ENCODE data around the gene ANKRD33B. TPM values are rescaled to one million over a fixed set of nuclear protein-coding genes. Genes with fewer than 3 reads are reported as not detected.

The ANKRD33B gene
- polyA plus RNA-seq, 1 donor (not counting 4 experiments of a cell fraction or from before 2014, with no cell fraction given) = 1.9 TPM

DNA sequence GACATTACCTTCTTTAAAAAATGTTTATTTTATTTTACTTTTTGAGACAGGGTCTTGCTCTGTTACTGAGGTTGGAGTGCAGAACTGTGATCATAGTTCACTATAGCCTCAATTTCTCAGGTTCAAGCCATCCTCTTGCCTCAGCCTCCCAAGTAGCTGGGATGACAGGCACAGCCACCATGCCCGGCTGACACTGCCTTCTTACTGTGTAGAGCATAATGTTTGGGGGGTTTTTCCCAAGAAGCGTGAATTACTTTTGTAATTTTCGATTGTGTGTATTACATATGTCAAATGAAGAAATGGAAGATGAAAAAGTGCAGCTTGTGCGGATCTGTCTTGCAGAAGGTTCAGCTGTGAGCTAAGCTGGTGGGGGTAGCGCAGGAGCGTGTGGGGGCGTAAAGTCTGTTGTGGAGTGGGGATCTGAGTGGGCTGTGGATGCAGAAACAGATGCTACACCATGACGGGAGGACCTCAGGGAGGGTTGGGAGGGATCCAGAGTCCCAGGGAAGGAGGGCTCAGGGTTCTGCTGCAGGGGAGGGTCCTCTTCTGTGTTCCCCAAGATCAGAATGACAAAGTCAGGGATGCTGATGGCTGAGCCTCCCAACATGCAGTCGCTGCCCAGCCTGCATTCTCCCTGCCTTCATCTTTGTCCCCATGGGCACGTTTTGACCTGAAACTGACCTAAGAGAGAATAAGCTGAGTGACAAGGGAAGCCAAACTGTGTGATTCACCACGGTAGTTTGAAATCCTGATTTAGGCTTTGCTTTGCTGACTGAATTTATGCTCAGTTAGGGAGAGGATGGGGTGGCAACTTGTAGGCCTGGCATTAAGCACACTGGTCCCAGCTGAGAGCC, 6.8 kb upstream of the ANKRD33B start:
- no peaks in the 10 kb centered on the region for H4K20me1 ChIP-seq (ENCODE audit: control insufficient read depth, extremely low read depth, insufficient read depth, low read length)
- H3K9me1 ChIP-seq (ENCODE audit: control insufficient read depth, extremely low read depth, insufficient read depth, low read length) = no peaks in the 10 kb centered on the region
- DNase-seq (ENCODE audit: low read depth, low spot score) = no peak
- no peak for TF ChIP-seq EZH2 (IDR thresholded peaks at IDR 0.05; ENCODE audit: low read length)
- TF ChIP-seq, protein P1, sequence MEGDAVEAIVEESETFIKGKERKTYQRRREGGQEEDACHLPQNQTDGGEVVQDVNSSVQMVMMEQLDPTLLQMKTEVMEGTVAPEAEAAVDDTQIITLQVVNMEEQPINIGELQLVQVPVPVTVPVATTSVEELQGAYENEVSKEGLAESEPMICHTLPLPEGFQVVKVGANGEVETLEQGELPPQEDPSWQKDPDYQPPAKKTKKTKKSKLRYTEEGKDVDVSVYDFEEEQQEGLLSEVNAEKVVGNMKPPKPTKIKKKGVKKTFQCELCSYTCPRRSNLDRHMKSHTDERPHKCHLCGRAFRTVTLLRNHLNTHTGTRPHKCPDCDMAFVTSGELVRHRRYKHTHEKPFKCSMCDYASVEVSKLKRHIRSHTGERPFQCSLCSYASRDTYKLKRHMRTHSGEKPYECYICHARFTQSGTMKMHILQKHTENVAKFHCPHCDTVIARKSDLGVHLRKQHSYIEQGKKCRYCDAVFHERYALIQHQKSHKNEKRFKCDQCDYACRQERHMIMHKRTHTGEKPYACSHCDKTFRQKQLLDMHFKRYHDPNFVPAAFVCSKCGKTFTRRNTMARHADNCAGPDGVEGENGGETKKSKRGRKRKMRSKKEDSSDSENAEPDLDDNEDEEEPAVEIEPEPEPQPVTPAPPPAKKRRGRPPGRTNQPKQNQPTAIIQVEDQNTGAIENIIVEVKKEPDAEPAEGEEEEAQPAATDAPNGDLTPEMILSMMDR (optimal IDR thresholded peaks at IDR 0.05 in 1 of 3, IDR thresholded peaks at IDR 0.05 in 1 of 3, conservative IDR thresholded peaks at IDR 0.05 in 1 of 3; ENCODE audit: extremely low read depth in 1 of 3, insufficient read depth in 2 of 3, low read length in 3 of 3) = no peak
- no peak overlapping the region for H3K27ac ChIP-seq (ENCODE audit: control insufficient read depth, insufficient read depth, low read length)
- no peaks in the 10 kb centered on the region for H3K9me3 ChIP-seq (ENCODE audit: control insufficient read depth, low read depth, low read length)
- no peaks in the 10 kb centered on the region for H3K79me2 ChIP-seq (ENCODE audit: control insufficient read depth, insufficient read depth, low read length)
- no peaks in the 10 kb centered on the region for H3K36me3 ChIP-seq (ENCODE audit: control insufficient read depth in 2 of 2, extremely low read depth in 1 of 2, insufficient read depth in 2 of 2, low read length in 2 of 2)
- H2AFZ ChIP-seq (ENCODE audit: control insufficient read depth, low read length) = no peak overlapping the region
- H3K9ac ChIP-seq (ENCODE audit: control insufficient read depth, extremely low read depth, insufficient read depth, low read length) = no peak overlapping the region
- no peaks in the 10 kb centered on the region for H3K27me3 ChIP-seq (ENCODE audit: control insufficient read depth, extremely low read depth, insufficient read depth, low read length)
- no peak for FAIRE-seq
- peaks cover 42% of the 10 kb centered on the region for H3K4me1 ChIP-seq (ENCODE audit: control insufficient read depth, extremely low read depth, insufficient read depth, low read length)
- no peak overlapping the region for H3K4me3 ChIP-seq (ENCODE audit: control insufficient read depth in 2 of 3, extremely low read depth in 1 of 3, insufficient read depth in 2 of 3, low read depth in 1 of 3, low read length in 3 of 3)
- dilution Hi-C loops (cut with MboI; ENCODE audit: extremely low pct_ligation_motif_present, low sequenced_read_pairs) = no loop called here
- H3K4me2 ChIP-seq (ENCODE audit: control insufficient read depth, extremely low read depth, insufficient read depth, low read depth, low read length) = no peak overlapping the region

DNA sequence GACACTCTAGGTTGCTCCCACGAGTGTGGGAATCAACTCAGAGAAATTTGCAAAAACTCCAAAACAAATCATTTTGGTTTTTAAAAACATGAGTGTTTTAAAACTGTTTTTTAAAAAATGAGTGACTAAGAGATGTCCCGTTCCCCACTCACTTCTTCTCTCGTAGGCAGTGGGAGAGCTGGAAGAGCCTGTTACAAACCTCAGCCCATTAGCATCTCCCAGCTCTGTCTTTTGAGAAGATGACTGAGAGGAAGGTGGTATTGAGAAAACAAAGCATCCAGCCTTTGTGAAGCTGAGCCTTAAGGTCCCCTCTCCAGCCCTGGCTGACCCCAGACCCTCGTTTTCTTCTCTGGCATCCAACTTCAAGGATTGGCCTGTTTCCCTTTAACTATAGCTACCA, 4.7 kb upstream of the ANKRD33B start:
- peaks cover 38% of the 10 kb centered on the region for H3K4me1 ChIP-seq (ENCODE audit: control insufficient read depth, extremely low read depth, insufficient read depth, low read length)
- no peaks in the 10 kb centered on the region for H3K9me1 ChIP-seq (ENCODE audit: control insufficient read depth, extremely low read depth, insufficient read depth, low read length)
- no peaks in the 10 kb centered on the region for H3K36me3 ChIP-seq (ENCODE audit: control insufficient read depth in 2 of 2, extremely low read depth in 1 of 2, insufficient read depth in 2 of 2, low read length in 2 of 2)
- H2AFZ ChIP-seq (ENCODE audit: control insufficient read depth, low read length) = no peak overlapping the region
- H3K79me2 ChIP-seq (ENCODE audit: control insufficient read depth, insufficient read depth, low read length) = no peaks in the 10 kb centered on the region
- no peak overlapping the region for H3K27ac ChIP-seq (ENCODE audit: control insufficient read depth, insufficient read depth, low read length)
- no peak overlapping the region for H3K4me3 ChIP-seq (ENCODE audit: control insufficient read depth in 2 of 3, extremely low read depth in 1 of 3, insufficient read depth in 2 of 3, low read depth in 1 of 3, low read length in 3 of 3)
- TF ChIP-seq, protein P1 (optimal IDR thresholded peaks at IDR 0.05 in 1 of 3, IDR thresholded peaks at IDR 0.05 in 1 of 3, conservative IDR thresholded peaks at IDR 0.05 in 1 of 3; ENCODE audit: extremely low read depth in 1 of 3, insufficient read depth in 2 of 3, low read length in 3 of 3) = no peak
- TF ChIP-seq EZH2 (IDR thresholded peaks at IDR 0.05; ENCODE audit: low read length) = no peak
- dilution Hi-C loops (cut with MboI; ENCODE audit: extremely low pct_ligation_motif_present, low sequenced_read_pairs) = no loop called here
- DNase-seq (ENCODE audit: low read depth, low spot score) = no peak
- FAIRE-seq = no peak
- H4K20me1 ChIP-seq (ENCODE audit: control insufficient read depth, extremely low read depth, insufficient read depth, low read length) = no peaks in the 10 kb centered on the region
- H3K9ac ChIP-seq (ENCODE audit: control insufficient read depth, extremely low read depth, insufficient read depth, low read length) = no peak overlapping the region
- peaks cover 7% of the 10 kb centered on the region for H3K27me3 ChIP-seq (ENCODE audit: control insufficient read depth, extremely low read depth, insufficient read depth, low read length)
- H3K4me2 ChIP-seq (ENCODE audit: control insufficient read depth, extremely low read depth, insufficient read depth, low read depth, low read length) = no peak overlapping the region
- H3K9me3 ChIP-seq (ENCODE audit: control insufficient read depth, low read depth, low read length) = no peaks in the 10 kb centered on the region

All from keratinocyte (primary cell).